Ascending aorta (tissue), 2 donors: Measurements from ENCODE around the gene PRTN3. TPM values are rescaled to one million over a fixed set of nuclear protein-coding genes. Genes with fewer than 3 reads are reported as not detected.

Experiments
- DNase-seq, 2 donors: peaks; one replicate each; pipeline ENCODE4 v3.0.0-alpha.2; 2019; ENCODE audit warnings: low spot score in 2 of 2
- H3K27ac ChIP-seq, 2 donors: fragments of 200-600 bp; sonication (generic); one replicate each; pipeline ENCODE4 v1.5.1; 2016 to 2017; ENCODE audit warnings: mild to moderate bottlenecking in 1 of 2
- H3K27me3 ChIP-seq: fragments of 200-600 bp; sonication (generic); one replicate; pipeline ENCODE4 v1.5.1; 2017
- H3K36me3 ChIP-seq, 2 donors: fragments of 200-600 bp; sonication (generic); one replicate each; pipeline ENCODE4 v1.5.1; 2016
- H3K4me1 ChIP-seq, 2 donors: fragments of 200-600 bp; sonication (generic); one replicate each; pipeline ENCODE4 v1.5.1; 2016 to 2017; ENCODE audit warnings: mild to moderate bottlenecking in 1 of 2
- H3K4me3 ChIP-seq, 2 donors: fragments of 200-600 bp; sonication (generic); one replicate each; pipeline ENCODE4 v1.5.1; 2016 to 2017; ENCODE audit warnings: mild to moderate bottlenecking in 1 of 2
- H3K9me3 ChIP-seq, 2 donors: fragments of 200-600 bp; sonication (generic); one replicate each; pipeline ENCODE4 v1.5.1; 2016
- intact Hi-C: fragments of 100-400 bp; cut with DNase I; formaldehyde crosslinking; loops from one replicate; pipeline ENCODE4 v1.15.1; 2023
- total RNA-seq: library from RNA; depleted of rRNA; stranded (reverse); fragments of >200 nt; gene quantifications from one replicate; pipeline ENCODE4 v1.1.0, GENCODE V29; 2016
- TF ChIP-seq, protein P1 (sequence below), 3 experiments: fragments of 200-600 bp in 2 of 3; fragments of 450-650 bp in 1 of 3; sonication (generic) in 2 of 3; IDR thresholded peaks; one replicate each; pipeline ENCODE4 v1.5.1; 2016 to 2019; ENCODE audit warnings: antibody characterized with exemption in 3 of 3, mild to moderate bottlenecking in 1 of 3, moderate library complexity in 1 of 3

The PRTN3 gene
- total RNA-seq, 1 donor from 2014 or later: not detected

- Histone ChIP-seq H3K4me1 (peaks cover 34 to 47% of the 10 kb centered on the region in 2 donors), H3K36me3 (peaks cover 40 to 44% of the 10 kb centered on the region in 2 donors), H3K27ac (peak overlapping the region; percentile 21 to 32), H3K27me3 (no peaks in the 10 kb centered on the region), H3K4me3 (peak overlapping the region; percentile 39 to 52), H3K9me3 (no peaks in the 10 kb centered on the region)
- DNase-seq: no peak
- TF ChIP-seq, protein P1, sequence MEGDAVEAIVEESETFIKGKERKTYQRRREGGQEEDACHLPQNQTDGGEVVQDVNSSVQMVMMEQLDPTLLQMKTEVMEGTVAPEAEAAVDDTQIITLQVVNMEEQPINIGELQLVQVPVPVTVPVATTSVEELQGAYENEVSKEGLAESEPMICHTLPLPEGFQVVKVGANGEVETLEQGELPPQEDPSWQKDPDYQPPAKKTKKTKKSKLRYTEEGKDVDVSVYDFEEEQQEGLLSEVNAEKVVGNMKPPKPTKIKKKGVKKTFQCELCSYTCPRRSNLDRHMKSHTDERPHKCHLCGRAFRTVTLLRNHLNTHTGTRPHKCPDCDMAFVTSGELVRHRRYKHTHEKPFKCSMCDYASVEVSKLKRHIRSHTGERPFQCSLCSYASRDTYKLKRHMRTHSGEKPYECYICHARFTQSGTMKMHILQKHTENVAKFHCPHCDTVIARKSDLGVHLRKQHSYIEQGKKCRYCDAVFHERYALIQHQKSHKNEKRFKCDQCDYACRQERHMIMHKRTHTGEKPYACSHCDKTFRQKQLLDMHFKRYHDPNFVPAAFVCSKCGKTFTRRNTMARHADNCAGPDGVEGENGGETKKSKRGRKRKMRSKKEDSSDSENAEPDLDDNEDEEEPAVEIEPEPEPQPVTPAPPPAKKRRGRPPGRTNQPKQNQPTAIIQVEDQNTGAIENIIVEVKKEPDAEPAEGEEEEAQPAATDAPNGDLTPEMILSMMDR (IDR thresholded peaks at IDR 0.05): no peak
- intact Hi-C loops: no loop called here
These were observed 38.8 kb upstream of the PRTN3 start for GRCh38 chr19:801861-802497.

DNA sequence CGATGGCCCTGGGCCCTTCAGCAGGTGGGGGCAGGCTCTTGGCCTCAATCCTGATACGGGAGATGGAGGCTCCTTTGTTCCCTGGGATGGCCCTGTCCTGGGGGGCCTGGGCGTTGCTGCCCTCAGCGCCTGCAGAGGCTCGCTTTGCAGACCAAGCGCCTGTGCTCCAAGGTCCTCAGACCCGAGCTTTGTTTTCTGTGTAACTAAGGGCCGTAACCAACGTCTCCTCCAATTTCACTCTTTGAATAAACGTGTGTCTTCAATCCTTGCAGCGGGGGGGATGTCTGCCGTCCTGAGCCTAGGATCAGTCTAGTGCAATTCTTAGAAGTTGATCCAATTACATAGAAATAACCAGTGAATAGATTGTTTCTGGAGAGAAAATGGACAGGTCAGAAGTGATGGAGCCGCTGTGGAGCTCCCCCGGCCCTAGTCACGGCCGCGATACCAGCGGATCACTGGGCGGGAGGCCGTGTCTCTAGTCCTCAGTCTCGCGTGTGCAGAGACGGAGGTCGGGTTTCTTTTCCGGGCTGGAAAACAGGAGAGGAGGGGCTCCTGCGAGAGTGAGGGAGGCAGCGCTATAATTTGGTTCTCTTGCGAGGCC, 38.2 kb upstream of the PRTN3 start:
- no peak for DNase-seq
- Histone ChIP-seq H3K4me3 (peak overlapping the region in 1 of 2 donors; percentile 52), H3K27me3 (no peaks in the 10 kb centered on the region), H3K4me1 (peaks cover 34 to 47% of the 10 kb centered on the region in 2 donors), H3K36me3 (peaks cover 46 to 50% of the 10 kb centered on the region in 2 donors), H3K9me3 (no peaks in the 10 kb centered on the region), H3K27ac (peak overlapping the region in 1 of 2 donors; percentile 21)
- TF ChIP-seq, protein P1 (IDR thresholded peaks at IDR 0.05): no peak
- intact Hi-C loops: no loop called here

GRCh38 chr19:803099-803561, 37.7 kb upstream of the PRTN3 start:
- H3K4me3 ChIP-seq: no peak overlapping the region
- H3K9me3 ChIP-seq: no peaks in the 10 kb centered on the region
- peaks cover 51 to 55% of the 10 kb centered on the region in 2 donors for H3K36me3 ChIP-seq
- intact Hi-C loops: no loop called here
- H3K27ac ChIP-seq: no peak overlapping the region
- H3K27me3 ChIP-seq: no peaks in the 10 kb centered on the region
- peaks cover 34 to 47% of the 10 kb centered on the region in 2 donors for H3K4me1 ChIP-seq
- no peak for DNase-seq
- TF ChIP-seq, protein P1 (IDR thresholded peaks at IDR 0.05): no peak

GRCh38 chr19:803686-804418, 36.9 kb upstream of the PRTN3 start:
- DNase-seq: no peak
- no peak overlapping the region for H3K27ac ChIP-seq
- H3K36me3 ChIP-seq: peaks cover 58 to 63% of the 10 kb centered on the region in 2 donors
- no peaks in the 10 kb centered on the region for H3K9me3 ChIP-seq
- H3K4me1 ChIP-seq: peaks cover 33 to 43% of the 10 kb centered on the region in 2 donors
- TF ChIP-seq, protein P1 (IDR thresholded peaks at IDR 0.05): no peak
- H3K27me3 ChIP-seq: no peaks in the 10 kb centered on the region
- H3K4me3 ChIP-seq: no peak overlapping the region
- intact Hi-C loops: no loop called here

DNA sequence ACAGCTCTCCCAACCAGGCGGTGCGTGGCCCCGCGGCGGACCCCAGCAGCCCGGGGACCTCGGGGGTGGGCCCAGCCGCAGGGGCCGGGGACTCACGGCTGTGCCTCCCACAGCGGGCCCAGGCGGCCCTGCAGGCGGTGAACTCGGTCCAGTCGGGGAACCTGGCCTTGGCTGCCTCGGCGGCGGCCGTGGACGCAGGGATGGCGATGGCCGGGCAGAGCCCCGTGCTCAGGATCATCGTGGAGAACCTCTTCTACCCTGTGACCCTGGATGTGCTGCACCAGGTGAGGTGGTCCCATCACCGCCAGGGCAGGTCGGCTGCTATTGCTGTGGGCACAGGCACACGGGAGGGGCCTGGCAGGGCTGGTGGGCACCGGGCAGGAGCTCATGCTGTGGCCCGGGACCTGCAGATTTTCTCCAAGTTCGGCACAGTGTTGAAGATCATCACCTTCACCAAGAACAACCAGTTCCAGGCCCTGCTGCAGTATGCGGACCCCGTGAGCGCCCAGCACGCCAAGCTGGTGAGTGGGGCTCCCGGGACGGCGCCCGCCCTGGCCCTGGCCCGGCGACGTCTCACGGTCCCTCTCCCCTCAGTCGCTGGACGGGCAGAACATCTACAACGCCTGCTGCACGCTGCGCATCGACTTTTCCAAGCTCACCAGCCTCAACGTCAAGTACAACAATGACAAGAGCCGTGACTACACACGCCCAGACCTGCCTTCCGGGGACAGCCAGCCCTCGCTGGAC, 36.2 kb upstream of the PRTN3 start:
- peaks cover 66 to 70% of the 10 kb centered on the region in 2 donors for H3K36me3 ChIP-seq
- no peaks in the 10 kb centered on the region for H3K9me3 ChIP-seq
- DNase-seq: no peak
- H3K27ac ChIP-seq: no peak overlapping the region
- TF ChIP-seq, protein P1 (IDR thresholded peaks at IDR 0.05): no peak
- no peak overlapping the region for H3K4me3 ChIP-seq
- intact Hi-C loops: no loop called here
- no peaks in the 10 kb centered on the region for H3K27me3 ChIP-seq
- peaks cover 26 to 35% of the 10 kb centered on the region in 2 donors for H3K4me1 ChIP-seq
